ENCODE results near the gene CXCL13.
"Not testable (repeated sequence)": the region's sequence is repeated elsewhere in the genome, so short reads cannot be mapped to it uniquely, and the experiment has no call there.

CXCL13 gene, protein sequence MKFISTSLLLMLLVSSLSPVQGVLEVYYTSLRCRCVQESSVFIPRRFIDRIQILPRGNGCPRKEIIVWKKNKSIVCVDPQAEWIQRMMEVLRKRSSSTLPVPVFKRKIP

DNA sequence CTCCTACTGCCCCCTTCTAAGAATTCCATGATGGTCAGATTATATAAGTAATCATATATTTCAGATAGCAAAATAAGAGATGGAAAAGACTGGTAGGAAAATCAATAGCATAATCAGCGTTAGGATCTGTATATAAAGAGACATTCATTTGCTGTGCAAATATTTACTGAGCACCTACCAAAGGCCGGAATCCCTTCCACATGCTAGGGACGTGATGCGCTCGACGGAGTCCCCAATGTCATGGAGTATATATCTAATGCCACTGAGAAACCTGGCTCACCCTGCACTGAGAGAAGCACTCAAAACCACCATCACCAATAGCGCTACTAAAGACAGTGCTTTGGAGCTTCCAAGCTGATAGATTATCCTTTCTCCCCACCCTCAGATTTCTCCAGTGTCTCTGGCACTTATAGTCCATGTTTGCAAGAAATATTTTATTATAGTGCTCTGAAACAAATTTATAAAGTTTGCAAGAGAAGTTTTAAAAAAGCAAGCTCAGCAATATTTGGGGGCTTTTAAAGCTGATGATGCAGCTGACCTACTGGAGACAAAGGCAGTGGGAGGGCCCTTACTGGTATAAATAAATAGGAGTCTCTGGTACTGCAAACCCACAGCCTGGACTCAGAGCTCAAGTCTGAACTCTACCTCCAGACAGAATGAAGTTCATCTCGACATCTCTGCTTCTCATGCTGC lies at the start of gene CXCL13:
TSS of gene CXCL13 (plus strand) at position 611 of the 693 bp plus-strand sequence. CDS start at position 657, 46 bp downstream.
- no peak within 1 kb of the TSS for H3K27ac ChIP-seq
- no peak for DNase-seq (ENCODE audit: low read depth, low spot score)

DNA sequence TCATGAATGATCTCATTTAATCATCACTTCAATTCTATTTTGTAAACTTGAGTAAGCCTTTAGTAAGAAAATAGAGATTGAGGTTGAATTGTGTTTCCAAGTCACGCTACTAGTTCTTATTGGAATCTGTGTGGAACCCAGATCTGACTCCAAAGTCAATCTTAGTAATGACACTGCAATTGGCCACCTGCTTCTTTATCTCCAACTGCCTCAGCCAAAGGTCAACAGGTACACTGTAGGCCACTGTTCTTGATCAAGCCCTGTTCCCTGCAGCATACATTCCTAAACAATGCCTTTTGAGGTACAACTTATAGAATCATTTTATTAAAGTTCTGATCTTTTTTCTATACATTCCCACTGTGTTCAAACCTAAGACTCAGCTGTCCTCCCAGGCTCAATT lies 45.5 kb upstream of the CXCL13 start:
- no peak for DNase-seq (ENCODE audit: low read depth, low spot score)

DNA sequence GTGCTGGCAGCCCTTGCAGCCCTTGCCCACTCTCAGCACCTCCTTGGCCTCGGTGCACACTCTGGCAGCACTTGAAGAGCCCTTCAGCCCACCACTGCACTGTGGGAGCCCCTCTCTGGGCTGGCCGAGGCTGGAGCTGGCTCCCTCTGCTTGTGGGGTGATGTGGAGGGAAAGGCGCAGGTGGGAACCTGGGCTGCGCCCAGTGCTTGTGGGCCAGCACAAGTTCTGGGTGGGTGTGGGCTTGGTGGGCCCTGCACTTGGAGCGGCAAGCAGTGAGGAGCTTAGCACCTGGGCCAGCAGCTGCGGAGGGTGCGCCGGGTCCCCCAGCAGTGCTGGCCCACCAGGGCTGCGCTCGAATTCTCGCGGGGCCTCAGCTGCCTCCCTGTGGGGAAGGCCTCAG lies 43.9 kb upstream of the CXCL13 start:
- DNase-seq (ENCODE audit: low read depth, low spot score); H3K27ac ChIP-seq: not testable (repeated sequence)

More for the DNA sequence above, 45.5 kb upstream of the CXCL13 start:
- no peak overlapping the region for H3K27ac ChIP-seq

DNA sequence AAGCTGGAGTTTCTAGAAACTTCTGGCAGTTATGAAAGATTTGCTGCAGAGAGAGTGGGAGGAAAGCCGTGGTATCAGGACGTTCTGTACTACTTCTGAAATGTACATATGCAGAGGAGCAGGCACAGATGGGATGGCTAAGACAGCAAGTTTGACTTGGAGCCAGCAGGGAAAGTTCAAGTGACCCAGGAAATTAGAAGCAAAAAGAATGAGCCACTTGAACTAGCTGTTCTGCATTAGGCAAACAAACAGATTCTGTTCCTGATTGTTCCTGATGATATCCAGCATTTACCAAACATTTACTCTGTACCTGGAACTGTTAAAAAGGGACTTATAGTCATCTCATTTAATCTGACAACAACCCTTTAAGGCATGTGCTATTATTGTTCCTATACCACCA lies 41.4 kb upstream of the CXCL13 start:
- no peak for DNase-seq (ENCODE audit: low read depth, low spot score)

DNA sequence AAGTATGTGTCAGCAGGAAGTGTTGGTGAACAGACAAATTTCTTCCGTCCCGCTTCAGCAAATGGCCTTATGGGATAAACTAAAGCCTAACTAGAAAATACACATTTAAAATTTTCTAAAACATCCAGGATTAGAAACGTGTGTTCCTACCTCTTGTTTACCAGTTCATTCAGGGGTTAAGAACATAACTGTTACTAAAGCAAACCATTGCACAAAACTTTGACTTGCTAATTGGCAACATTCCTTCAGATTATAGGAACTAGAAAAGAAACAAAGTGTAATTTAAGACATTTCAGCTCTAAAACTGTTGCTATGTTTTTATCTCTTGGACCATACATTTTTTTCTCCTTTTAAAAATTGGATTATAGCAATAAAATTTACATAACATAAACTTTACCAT lies 39.5 kb upstream of the CXCL13 start:
- no peak overlapping the region for H3K27ac ChIP-seq
- no peak for DNase-seq (ENCODE audit: low read depth, low spot score)

More for the DNA sequence above, 41.4 kb upstream of the CXCL13 start:
- no peak overlapping the region for H3K27ac ChIP-seq

DNA sequence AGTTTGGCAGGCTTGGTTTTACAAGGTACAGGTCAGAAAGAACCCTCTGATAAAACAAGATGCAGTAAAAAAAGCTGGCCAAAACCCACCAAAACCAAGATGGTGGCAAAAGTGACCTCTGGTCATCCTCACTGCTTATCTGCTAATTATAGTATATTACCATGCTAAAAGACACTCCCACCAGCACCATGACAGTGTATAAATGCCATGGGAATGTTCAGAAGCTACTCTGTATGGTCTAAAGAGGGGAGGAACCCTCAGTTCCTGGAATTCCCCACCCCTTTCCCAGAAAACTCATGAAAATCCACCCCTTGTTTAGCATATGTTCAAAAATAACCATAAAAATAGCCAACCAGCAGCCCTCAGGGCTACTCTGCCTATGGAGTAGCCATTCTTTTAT lies 38.1 kb upstream of the CXCL13 start:
- no peak overlapping the region for H3K27ac ChIP-seq
- no peak for DNase-seq (ENCODE audit: low read depth, low spot score)

DNA sequence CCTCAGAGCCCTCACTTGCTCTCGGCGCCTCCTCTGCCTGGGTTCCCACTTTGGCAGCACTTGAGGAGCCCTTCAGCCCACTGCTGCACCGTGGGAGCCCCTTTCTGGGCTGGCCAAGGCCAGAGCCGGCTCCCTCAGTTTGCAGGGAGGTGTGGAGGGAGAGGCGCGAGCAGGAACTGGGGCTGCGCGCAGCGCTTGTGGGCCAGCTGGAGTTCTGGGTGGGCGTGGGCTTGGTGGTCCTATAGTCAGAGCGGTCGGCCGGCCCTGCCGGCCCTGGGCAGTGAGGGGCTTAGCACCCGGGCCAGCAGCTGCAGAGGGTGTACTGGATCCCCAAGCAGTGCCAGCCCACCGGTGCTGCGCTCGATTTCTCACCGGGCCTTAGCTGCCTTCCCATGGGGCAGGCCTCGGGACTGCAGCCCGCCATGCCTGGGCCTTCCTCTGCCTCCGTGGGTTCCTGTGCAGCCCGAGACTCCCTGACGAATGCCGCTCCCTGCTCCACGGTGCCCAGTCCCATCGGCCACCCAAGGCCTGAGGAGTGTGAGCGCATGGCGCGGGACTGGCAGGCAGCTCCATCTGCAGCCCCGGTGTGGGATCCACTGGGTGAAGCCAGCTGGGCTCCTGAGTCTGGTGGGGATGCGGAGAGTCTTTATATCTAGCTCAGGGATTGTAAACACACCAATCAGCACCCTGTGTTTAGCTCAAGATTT lies 35.0 kb upstream of the CXCL13 start:
- not testable (repeated sequence) for DNase-seq (ENCODE audit: low read depth, low spot score); H3K27ac ChIP-seq

DNA sequence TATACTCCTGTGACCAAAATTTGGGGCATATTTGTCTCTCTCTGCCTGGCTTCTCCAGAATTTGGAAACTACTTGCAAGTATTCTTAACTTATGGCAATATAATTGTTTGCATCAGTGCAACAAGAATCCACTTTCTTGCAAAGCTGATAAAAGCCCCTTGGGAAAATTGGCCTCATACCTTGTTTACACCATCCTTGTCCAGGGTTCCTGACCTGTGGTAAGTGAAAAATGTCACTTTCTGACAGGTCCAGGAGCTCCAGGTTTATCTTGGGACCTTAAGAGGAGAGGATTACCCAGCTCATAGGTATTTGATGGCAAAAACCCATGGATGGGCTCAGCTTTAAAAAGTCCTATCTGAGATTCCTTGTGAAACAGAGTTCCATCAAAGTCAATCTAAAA lies 29.3 kb upstream of the CXCL13 start:
- DNase-seq (ENCODE audit: low read depth, low spot score): no peak

DNA sequence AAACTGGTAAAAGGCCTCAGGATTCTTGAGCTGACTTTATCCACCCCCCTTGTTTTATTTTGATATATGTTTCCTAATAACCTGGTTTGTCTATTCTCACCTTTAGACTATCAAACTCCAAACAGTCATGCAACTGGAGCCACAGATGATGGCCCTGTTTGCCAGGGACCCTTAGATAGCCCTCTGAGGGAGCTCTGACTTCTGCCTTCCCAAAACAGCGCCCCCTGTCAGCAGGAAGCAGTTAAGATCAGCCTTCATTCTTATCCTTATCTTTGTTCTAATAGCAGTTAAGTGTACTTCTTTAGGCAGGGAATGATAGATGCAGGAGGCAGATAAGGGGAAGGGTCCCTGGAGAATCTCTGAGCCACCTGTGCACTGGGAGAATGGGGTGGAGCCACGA lies 27.5 kb upstream of the CXCL13 start:
- H3K27ac ChIP-seq: no peak overlapping the region
- no peak for DNase-seq (ENCODE audit: low read depth, low spot score)

More for the DNA sequence above, 29.3 kb upstream of the CXCL13 start:
- no peak overlapping the region for H3K27ac ChIP-seq

DNA sequence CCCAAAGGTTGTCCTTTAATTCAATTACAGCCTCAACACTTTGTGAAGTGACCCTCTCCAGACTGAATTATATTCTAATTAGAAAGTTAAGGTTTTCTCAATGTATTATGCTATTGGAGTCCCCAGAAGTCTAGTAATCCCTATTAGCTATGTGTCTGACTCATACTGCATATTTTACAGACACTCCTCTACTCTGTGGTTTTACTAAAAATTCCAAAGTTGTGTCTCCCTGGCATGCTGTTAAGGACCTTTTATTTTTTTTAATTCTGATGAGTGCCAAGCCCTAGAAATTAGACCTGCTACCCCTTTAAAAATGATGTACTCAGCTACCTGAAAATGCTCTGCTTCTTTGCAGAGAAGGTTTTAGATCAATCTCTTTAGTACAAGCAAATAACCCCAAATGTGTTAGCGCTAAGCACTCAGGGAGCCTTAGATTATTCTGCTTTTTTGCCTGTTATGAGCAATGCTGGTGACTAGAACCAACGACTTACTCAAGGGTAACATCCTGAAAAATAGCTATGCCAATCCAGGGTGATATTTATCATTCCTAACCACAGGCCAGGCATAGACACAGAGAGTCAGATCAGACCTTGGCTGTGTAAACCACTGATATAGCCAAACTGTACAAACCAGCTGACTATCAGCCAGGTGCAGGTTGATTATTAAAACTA lies 26.1 kb upstream of the CXCL13 start:
- peak overlapping the region; percentile 78 for H3K27ac ChIP-seq
- peak; percentile 77 for DNase-seq (ENCODE audit: low read depth, low spot score)

DNA sequence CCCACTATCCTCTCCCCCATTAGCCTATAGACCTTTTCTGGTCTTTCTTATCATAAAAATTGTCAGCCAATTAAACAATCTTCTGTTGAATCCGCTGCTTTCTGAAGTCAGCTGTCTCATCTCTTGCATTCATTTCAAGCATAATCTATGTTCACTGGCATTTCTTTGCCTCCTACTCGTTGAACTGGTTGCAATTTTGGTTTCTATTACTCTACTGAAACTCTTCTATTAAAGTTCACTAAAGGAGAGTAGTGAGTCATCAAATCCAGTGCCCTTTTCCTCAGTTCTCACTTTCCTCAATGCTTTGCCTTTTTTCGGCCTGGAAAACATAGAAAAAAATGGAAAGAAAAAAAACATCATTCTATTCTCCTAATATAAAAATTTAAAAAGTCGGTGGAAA lies 23.9 kb upstream of the CXCL13 start:
- peak overlapping the region; percentile 28 for H3K27ac ChIP-seq
- DNase-seq (ENCODE audit: low read depth, low spot score): peak; percentile 55

DNA sequence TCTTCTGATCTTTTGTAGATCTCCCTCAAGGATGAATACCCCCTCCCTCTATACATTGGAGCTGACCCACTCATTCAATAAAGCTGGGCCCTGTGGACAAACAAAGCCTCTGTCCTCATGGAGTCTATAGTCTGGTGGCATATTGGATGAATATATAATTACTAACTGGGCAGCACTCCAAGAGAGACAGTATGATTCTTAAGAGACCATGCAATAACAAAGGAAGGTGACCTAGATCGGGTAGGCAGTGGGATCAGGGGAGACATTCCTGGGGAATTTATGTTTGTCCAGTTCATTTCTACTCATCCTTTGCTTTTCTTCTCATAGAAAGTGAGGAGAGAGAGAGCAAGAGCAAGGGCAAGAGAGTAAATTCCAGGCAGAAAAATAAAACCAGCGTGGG lies 23.5 kb upstream of the CXCL13 start:
- no peak for DNase-seq (ENCODE audit: low read depth, low spot score)
- peak overlapping the region; percentile 28 for H3K27ac ChIP-seq

DNA sequence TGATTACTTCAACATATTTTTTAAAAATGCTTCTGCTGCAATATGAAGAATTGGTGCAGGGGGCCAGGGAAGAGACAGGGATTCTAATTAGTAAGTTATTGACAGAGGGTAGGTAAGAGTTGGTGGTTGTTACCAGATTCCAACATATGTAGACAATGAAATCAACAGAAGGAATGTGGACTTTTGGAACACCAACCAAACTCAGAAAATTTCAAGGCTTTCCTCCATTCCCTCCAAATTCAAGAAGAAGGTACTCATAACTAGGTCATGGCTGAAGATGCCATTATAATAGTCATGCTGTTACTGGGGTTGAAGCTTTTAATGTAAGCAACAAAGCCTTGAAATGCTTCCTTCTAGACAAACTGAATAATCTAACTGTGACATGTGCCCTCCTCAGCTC lies 22.9 kb upstream of the CXCL13 start:
- DNase-seq (ENCODE audit: low read depth, low spot score): no peak
- no peak overlapping the region for H3K27ac ChIP-seq

DNA sequence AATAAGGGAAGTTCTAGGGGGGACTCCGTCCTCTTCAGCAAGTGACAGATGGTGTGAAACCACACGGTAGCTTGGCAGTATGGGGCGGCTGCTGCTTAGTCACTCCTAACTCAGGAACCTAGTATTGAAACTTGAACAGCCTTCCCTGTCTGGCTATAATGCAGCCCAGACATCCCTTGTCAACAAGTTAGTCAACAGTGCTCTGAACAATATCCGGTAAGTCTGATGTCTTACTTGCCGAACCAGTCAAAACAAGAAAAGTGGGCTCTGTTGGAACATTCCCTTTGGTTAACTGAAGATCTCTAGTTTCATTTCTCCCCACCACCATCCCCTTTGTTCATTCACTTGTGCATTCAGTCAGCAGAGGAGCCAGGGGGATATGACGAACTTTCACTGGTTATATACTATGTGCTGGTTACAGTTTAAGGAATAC lies 18.7 kb upstream of the CXCL13 start:
- peak overlapping the region; percentile 85 for H3K27ac ChIP-seq
- DNase-seq (ENCODE audit: low read depth, low spot score): peak; percentile 99

DNA sequence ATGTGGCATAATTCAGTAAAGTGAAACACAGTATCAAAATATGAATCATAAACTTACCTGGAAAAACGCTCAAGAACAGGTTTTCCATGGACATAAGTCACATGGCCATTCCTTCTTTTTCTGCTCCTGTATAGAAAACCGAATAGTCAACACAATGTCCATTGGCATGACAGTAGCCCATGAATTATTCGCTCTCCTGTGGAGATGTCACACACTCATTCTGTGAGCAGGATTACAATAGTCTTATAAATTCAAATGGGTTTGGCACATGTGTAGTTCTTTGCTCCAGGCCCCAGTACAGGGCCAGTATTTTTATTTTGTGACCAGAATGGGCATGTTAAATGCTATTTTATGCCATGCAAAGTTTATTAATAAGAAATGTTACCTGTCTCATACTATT lies 15.1 kb upstream of the CXCL13 start:
- DNase-seq (ENCODE audit: low read depth, low spot score): no peak
- H3K27ac ChIP-seq: no peak overlapping the region

DNA sequence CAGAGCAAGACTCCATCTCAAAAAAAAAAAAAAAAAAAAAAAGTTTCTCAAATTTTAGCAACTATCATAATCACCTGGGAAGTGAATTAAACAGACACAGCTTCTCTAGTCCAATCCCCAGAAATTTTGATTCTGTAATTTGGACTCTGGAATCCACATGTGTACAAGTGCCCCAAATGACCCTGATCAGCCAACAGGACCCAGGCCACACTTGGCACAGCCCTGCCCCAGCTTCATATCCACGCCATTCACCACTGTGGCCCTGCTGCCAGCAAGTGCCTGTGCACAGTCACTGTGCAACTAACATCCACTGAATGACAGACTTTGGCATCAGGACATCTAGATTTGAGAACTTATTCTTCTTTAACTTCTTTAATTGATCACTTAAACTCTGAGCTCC lies 14.1 kb upstream of the CXCL13 start:
- H3K27ac ChIP-seq: no peak overlapping the region
- no peak for DNase-seq (ENCODE audit: low read depth, low spot score)

DNA sequence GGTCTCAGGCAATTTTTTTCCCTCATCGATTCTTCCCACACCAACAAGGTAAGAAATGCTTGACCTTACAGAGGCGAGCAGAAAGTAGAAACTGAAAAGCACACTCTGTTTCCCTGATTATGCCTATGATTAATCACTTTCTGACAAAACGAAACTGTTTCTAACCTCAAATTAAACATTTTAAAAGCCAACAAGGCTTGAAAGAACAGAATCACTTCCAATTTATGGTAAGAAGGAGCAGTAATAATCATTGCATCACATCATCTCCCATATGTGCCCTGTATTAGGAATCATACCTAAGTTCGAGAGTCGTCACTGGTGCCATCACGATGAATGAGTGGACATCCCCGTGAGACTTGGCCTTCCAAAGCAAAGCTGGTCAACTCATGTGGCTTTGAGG lies 12.5 kb upstream of the CXCL13 start:
- DNase-seq (ENCODE audit: low read depth, low spot score): no peak
- H3K27ac ChIP-seq: no peak overlapping the region

DNA sequence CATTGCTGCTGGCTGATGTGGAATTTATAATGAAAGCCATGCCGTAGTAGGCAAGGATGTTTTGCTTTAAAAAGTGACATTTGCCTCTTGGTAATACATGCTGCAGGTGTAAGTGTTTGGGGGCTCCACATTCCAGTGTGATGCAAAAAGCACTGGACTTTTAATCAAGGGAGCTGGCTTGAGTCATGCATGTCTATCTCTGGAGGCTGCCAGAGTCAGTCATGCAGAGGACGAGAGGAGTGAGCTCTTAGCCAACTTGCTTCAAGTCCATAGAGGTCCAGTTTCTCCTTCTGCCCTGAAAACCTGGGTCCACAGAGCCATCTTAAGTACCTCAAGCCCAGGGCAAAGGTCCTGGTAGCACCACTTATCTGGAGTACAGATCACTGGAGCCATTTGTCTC lies 11.6 kb upstream of the CXCL13 start:
- no peak for DNase-seq (ENCODE audit: low read depth, low spot score)

DNA sequence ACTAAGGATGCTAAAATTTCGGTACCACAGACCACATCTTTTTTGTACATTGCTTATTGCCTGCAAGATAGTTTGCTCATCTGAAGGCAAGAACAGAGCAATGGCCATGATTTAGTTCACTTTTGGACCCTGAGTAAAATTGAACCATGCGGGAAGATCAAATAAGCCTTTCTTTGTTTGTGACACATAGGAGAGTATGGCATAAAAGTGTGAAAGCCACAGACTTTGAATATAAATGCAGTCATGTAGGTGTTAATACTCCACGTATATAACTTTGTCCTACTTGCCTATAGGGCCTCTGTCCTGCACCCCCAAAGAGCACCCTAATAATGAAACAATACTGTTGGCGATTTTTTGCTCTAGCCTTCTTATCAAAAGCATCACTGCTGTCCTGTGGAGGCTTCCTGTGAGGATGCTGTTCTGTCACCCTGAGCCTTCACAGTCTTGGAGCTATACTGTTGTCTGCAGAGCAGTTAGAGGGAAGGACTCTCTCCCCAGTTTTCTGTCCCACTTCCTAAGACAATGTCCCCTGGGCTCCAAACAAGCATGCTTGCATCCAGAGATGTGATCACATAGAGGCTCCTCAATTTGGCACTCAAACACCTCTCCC lies 10.2 kb upstream of the CXCL13 start:
- no peak overlapping the region for H3K27ac ChIP-seq

More for the DNA sequence above, 11.6 kb upstream of the CXCL13 start:
- no peak overlapping the region for H3K27ac ChIP-seq

DNA sequence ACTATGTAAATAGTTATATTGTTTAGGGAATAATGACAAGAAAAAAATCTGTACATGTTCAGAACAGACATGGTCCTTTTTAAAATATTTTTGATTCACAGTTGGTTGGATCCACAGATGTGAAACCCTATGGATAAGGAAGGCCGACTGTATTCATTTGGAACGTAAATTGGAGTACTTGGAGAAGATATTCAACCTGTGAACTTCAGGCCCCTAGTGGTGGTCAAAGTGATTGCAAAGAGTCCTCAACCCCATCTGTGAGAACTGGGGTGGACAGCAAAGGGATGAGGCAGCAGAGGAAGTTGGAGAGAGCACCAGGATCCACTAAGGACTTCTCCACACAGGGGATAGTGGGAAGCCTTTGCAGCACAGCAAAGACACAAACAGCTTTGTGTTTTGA lies 6.2 kb upstream of the CXCL13 start:
- DNase-seq (ENCODE audit: low read depth, low spot score): no peak
- H3K27ac ChIP-seq: no peak overlapping the region

More for the DNA sequence above, 10.2 kb upstream of the CXCL13 start:
- DNase-seq (ENCODE audit: low read depth, low spot score): no peak
